Left forelimb (tissue), 1 donor: Measurements from ENCODE around the gene PBX2.

Experiments used
- DNase-seq: peaks from one replicate; pipeline ENCODE4 v3.0.0-alpha.2; 2018; ENCODE audit warnings: low spot score

PBX2 gene

DNA sequence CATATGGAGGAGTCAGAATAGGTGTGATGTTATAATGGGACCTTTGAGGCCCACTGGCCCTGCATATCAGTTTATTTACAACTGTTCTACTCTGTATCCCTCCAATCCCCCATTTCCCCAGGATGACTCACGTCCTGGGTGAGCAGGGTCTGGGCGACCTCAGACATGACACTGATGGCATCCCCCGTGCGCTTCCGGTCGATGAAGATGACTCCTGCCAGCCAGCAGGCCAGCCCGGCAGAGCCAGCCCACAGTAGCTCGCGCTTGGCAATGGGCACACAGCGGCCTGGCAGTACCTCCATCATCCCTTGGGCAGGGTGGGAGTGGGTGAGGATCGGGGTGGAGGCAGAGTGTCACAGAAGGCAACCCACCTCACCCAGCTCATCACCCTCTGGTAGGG, 19.7 kb downstream of the PBX2 start:
- DNase-seq: no peak

DNA sequence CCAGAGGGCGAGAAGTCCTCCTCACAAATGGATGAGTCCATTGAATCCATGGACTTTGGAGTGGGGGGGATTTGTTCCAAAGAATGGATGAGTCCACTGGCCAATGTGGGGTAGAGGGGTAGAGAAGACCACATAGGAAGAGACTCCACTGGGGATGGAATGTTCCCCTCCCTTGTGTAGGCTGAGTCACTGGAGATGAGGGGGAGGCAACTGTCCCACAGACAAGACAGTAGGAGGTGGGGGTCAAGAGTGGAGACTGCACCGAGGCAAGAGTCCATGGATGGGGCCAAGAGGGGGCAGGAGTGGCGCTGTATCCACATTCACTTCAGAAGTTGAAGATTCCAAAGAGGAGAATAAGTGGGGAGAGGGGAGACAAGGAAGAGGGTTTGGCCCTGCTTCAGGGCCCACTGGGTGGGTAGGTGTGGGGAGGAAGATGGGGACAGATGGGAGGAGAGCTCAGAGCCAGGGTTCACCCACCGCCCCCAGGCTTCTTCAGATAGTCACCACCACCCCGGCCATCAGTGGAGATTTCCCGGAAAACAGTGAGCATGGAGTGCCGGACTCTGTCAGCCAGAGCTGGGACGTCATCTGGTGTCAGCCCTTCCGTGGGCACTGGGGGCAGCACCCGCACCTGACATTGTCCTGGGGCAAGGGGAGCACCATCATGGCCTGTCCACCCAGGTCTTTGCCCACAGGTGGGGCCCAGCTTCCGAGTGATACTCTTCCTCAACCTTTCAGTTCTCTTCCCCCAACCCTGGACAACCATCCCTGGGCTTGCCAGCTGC, 21.0 kb downstream of the PBX2 start:
- peak; percentile 62 for DNase-seq

- peak; percentile 55 for DNase-seq
These were observed 21.7 kb downstream of the PBX2 start for GRCh38 chr6:32168350-32168749.

DNA sequence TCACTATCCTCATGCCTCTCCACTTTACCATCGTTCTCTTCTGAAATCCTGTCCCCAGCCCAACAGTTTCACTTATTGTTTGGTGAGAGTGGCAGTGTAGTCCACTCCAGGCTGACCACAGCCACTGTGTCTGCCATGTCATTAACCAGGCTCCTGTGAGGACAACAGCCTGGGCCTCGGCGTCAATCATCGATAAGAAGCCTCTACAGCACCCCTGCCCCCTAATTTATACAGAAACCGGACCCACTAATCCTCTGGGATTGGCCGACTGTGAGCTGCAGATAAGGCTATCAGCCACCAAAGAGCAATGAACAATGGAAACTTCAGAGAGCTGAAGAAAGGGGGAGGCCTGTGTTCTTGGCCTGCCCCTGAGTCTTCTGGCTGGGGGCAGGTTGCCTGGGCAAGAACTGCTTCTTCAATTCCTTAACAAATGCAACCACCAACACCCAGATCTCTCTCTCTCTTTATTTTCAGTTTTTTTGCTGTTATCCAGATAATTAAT, 22.2 kb downstream of the PBX2 start:
- peak; percentile 31 for DNase-seq

- DNase-seq: no peak
These were observed 22.7 kb downstream of the PBX2 start for GRCh38 chr6:32167154-32167760.

DNA sequence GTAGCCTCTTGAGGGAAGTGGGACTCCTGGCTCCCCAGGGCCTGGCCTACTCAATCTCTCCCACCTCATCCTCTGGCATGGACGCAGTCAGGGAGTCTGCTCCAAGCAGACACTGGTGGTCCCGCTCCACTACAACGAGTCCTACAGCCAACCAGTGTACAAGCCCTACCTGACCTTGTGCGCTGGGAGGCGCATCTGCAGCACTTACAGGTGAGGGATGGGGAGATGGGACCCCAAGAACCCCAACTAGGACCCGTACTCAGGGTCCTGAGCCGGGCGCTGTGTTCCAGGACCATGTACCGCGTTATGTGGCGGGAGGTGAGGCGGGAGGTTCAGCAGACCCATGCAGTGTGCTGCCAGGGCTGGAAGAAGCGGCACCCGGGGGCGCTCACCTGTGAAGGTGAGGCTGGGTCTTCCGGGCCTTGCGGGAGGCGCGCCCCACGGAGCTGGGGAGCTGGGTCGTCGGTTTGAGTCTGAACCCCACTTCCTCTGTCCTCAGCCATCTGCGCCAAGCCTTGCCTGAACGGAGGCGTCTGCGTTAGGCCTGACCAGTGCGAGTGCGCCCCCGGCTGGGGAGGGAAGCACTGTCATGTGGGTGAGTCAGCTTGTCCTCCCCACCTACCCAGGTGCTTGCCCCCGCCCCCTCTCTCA, 23.5 kb downstream of the PBX2 start:
- peak; percentile 58 for DNase-seq

GRCh38 chr6:32164295-32164694, 25.7 kb downstream of the PBX2 start, which contains the start of gene EGFL8:
TSS of gene EGFL8 (plus strand) at chr6:32164595. CDS start at chr6:32166166, 1,571 bp downstream.
- no peak for DNase-seq

- DNase-seq: no peak
These were observed 26.3 kb downstream of the PBX2 start for GRCh38 chr6:32163559-32164258.

GRCh38 chr6:32158052-32158451, 31.9 kb downstream of the PBX2 start:
- DNase-seq: no peak

GRCh38 chr6:32156891-32157290, 33.1 kb downstream of the PBX2 start:
- DNase-seq: no peak

DNA sequence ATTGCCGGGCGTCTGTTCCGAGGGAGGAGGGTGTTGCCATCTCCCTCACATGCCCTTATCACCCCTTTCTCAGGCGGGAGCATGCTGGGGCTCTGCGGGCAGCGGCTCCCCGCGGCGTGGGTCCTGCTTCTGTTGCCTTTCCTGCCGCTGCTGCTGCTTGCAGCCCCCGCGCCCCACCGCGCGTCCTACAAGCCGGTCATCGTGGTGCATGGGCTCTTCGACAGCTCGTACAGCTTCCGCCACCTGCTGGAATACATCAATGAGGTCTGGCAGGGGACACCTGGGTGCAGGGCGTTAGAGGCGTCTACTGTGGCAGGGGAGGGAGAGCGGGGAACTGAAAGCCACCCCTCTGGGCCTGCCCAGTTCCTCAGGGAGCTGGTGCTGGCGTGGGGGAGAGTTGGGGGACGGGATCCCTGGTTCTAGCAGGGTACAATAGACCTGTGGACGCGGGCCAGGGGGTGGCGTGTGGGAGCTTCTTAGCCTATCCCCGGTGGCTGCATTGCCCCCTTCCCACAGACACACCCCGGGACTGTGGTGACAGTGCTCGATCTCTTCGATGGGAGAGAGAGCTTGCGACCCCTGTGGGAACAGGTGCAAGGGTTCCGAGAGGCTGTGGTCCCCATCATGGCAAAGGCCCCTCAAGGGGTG, 35.4 kb downstream of the PBX2 start:
- DNase-seq: peak; percentile 73

- peak; percentile 95 for DNase-seq
These were observed 36.2 kb downstream of the PBX2 start, which contains the start of gene PPT2 for GRCh38 chr6:32153564-32154513. TSS of gene PPT2 (plus strand) at chr6:32154141. CDS start at chr6:32154595, 454 bp downstream.

GRCh38 chr6:32152769-32153563, 37.0 kb downstream of the PBX2 start:
- DNase-seq: no peak

DNA sequence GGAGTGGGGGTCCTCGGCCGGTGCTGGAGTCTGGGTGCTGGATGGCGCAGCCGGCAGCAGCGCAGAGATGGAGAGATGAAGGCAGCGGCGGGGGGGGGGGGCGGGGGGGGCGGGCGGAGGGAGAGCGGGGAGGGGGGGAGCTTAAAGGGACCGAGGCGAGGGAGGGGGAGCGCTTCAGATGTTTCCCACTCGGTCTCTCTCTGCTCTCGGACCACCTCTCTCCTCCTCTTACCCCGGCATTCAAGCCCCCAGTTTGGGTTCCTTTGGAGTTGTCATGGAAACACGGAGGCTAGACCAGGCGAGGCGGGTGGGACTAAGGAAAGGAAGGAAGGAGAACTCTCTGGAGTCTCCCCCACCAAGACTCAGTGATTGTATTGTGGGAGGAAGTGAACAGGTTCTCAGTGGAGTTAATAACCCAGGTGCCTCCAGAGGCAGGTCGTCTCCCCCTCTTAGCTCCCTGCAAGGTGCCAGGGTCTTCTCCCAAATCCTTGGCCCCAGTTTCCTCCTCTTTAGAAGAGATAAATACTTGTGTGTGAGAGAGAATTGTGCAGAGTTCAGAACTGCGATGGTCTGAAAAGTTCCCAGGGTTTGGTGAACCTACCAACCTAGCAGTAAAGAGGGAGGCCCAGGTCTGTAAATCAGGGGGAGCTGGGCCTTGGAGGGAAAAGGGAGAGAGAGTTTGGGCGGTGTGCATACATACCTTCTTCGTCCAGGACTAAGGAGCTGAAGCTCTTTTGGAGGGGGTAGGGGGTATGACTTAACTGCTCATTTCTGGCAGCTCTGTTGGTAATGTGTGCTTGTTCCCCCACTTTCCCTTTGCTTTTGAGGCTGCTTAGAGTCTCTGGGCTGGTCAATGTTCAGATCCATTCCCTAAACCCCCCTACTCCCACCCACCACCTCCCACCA, 37.9 kb downstream of the PBX2 start, which contains the start of gene PRRT1:
Gene PRRT1 (minus strand): TSS at position 77 of the 906 bp plus-strand sequence. CDS start 112 bp downstream, outside the sequence.
- DNase-seq: no peak

DNA sequence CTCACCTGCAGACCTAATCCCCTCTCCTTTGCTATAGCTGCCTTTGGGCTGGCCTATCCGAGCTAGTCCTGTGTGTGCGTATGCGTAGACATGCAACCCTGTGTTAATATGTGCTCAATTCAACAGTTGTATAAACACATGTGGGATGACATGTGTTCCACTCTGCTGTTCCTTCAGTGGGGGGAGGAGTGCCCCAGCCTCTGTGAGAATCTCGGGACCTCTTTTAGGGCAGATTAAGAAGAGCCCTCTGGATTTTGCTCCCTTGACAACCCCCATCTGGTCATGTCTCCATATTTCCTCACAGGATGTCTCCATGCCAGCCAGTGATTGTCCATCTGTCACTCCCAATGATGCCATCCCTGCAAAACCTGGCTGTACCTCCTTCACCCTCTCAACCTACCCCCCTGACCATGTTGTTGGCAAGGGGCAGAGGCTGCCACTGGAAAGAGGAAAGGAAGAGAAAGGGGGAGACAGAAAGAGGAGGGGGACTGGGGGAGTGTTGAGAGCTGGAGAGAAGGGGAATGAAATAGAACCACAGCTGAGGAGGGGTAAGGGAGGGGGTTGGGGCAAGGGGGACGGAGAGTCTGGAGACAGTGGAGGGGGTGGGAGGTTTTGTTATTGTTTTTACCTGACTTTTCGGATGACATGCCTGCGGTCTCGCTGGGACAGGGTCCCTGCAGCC, 38.7 kb downstream of the PBX2 start:
- no peak for DNase-seq

DNA sequence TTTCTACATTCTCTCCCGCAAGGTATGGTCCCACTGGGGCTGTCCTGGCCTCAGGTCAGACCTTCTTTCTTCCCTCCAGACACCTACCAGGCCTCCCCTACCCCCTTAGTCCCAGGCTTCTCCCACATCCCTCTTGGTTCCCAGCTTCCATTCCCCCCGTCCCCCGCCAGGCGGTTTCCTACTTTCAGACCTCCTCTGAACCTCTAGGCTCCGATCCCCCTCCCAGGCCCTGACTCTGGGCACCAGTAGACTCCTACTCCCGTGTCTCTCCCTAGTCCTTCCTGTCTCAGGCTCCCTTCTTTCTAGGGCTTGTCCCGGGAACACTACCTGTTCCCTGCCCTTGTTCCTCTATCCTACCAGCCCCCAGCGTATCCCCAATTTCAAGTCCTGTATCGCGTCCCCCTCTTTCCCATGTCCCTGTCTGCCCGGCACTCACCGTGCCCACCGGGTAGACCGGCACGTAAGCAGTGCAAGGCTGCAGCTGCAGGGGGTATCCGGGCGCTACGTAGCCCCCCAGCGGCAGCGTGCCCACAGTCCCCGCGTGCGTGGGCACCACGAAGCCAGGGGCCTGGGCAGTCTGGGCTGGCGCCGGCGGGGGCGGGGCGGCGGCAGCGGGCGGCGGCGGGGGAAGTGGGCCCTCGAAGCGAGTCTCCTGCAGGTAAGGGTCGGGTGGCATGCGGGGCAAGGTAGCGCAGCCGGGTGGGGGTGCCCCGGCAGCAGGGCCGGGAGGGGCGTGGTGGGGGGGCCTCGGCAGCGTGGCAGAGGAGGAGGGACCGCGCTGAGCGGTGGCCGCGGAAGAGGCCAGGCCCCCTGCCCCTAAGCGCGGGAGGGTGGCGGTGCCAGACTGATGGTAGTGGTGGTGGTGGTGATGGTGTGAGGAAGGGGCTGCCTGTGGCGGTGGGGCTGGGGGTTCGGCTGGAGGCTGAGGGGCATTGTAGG, 39.8 kb downstream of the PBX2 start:
- no peak for DNase-seq
